Stimulated activated CD4-positive, alpha-beta T cell treated with anti-CD3 and anti-CD28 coated beads, Interleukin-2, amount 100 ng/mL, for 24 hours (primary cell): ENCODE results near the gene CRIM1.

ENCODE experiments used
- DNase-seq, 2 donors: peaks; one replicate each; pipeline ENCODE4 v3.0.0-alpha.2; 2020

Gene CRIM1

GRCh38 chr2:36462311-36462935, 106.8 kb downstream of the CRIM1 start:
- no peak for DNase-seq

DNA sequence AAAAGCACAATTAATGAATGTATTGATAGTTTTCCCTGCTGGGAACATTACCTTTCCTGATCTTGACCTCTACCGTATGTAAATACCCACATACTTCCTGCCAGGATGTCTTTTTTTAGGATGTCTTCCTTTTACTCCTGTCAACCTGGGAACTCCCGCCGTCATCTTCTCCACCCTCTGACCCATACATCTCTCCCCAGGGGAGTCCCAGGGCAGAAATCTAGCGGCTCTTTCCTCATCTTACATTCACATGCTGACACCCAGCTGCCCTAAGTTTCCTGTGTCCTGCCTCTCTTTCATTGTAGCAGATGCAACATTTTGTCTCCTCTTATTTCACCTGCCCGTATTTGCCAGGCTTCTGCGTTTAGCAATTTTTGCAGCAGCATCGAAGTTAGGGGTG, 107.8 kb downstream of the CRIM1 start:
- no peak for DNase-seq

GRCh38 chr2:36464006-36464721, 108.6 kb downstream of the CRIM1 start:
- no peak for DNase-seq

DNA sequence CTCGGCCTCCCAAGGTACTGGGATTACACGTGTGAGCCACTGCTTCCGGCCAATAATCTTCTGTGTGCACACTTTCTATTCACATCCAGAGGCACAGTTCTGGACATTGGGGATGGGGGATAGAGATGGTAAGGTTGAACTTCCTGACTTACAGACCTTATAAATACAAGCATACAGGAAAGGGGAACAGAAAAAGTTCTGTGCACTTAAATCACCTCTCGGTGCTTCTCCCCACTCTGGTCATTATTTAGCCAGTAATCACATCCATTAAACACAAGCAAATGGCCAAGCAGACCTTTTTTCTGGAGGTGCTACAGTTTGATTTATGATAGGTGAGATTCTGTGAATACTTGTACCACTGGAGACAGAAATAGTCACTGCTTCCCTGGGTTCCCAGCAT, 110.6 kb downstream of the CRIM1 start:
- no peak for DNase-seq

DNA sequence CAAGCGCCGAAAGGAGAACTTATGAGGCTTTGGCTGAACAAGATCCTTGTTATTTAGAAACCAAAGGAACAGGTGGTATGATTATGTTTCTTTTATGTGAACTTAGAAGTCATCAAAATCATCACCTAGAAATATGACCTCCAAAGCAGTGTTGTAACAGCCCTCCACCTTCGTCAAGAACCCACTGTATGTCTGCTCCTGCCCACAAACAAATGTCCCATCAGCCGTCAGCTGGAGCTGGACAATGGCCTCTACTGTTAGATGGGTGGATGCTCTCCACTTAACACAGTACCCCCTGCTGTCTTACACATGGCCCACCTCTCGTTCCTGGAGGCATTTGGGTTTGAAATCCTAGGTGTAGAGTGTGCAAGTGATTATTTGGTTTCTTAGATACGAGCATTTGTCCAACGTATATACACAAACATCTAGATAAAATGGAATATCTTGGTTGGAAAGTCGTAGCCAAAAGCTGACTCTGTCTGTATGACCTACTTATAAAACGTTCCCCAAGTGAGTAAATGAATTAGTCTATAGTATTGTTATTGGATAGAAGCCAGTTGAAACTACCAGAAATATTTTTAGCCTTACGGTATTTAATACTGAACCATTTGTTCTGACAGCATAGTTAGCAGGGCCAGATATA, 113.0 kb downstream of the CRIM1 start:
- DNase-seq: no peak

DNA sequence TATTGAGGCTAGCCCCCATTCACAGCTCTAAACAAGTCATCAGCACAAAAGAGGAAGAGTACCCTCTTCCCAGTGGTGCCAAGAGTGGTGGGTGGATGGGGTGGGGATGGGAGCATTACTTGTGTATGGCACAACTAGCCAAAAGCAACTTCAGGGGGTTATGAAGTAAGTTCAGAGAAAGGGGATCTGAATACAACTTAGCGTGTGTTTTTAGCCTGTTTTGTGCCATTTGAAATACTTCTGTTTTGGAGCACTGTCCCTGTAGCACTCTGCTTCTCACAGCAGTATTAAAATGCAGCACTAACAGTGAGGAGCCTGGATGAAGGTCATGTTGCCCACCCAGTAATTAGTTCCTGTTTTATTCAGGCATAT, 113.5 kb downstream of the CRIM1 start:
- DNase-seq: no peak

GRCh38 chr2:36469710-36470109, 114.1 kb downstream of the CRIM1 start:
- no peak for DNase-seq

DNA sequence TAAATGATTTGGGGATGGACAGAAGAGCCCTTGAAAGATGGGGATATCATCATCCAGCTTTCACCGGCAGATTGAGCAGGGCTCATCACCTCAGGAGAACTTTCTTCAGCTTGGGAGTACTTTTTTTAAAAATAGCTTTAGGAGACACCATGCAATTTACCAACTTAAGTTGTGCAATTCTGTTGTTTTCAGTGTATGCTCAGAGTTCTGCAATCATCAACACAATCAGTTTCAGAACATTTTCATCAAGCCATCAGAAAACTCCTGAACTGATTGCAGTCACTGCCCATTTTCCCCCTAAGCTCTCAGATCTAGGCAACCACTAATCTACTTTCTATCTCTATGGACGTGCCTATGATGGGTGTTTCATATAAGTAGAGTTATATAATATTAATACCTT, 117.7 kb downstream of the CRIM1 start:
- no peak for DNase-seq

DNA sequence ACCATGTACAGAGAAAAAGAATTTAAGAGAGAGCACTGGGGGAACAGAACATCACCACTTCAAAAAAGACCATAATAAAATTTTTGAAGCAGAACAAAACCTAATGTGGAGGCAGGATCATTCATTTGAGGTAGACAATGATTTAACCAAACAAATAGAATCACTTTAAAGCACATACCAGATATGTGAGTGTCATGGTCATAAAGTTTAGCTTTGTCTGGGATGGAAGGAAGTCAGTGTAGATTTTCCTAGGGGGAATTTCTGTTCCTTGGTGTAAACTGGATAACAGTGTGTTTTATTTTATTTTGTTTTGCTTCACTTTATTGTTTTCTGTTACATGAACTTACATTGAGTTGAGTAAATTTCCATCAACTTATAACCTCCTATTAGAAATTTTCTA, 120.8 kb downstream of the CRIM1 start:
- no peak for DNase-seq

- no peak for DNase-seq
Measured at GRCh38 chr2:36477315-36477714, 121.7 kb downstream of the CRIM1 start.

- DNase-seq: no peak
Measured at GRCh38 chr2:36477746-36478145, 122.2 kb downstream of the CRIM1 start.

DNA sequence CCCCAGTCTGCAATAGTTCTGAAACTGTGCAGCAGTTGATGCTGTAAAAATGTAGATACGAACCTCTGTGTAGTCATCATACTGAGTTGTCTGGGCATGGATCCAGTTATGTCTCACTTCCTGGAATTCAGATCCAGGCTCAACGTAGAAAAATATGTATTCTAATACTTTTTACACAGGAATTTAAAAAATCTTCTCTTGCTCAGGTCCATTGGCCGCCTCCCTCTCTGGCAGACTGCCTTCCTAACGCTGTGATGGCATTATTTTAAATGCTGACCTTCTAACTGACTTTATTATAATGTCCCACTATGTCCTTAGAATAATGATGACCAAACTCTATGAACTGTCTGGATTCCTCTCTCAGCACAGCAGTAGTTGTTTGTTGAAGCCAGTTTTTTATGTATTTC, 122.8 kb downstream of the CRIM1 start:
- DNase-seq: no peak

- DNase-seq: no peak
Measured at GRCh38 chr2:36478999-36479398, 123.4 kb downstream of the CRIM1 start.

GRCh38 chr2:36479406-36479805, 123.8 kb downstream of the CRIM1 start:
- DNase-seq: no peak

GRCh38 chr2:36480028-36480427, 124.5 kb downstream of the CRIM1 start:
- DNase-seq: no peak

DNA sequence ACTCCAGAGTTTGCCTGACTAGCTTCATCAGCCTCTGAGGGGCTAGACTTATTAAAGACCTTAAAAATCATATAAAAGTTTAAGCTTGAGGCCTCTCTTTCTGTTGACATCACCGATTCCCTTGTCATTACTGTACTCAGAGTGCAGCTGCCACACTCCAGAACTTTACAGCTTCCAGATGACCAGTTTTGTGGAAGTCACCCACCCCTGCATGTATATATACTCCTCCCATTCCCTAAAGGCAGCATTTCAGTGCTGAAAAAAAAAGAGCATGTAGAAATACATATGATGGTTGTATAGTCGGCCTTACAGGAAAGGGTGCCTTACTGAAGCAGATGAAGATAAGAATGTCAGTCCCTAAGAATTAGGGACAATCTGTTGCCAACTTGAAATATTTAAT, 125.1 kb downstream of the CRIM1 start:
- DNase-seq: no peak

- no peak for DNase-seq
Measured at GRCh38 chr2:36481709-36482108, 126.1 kb downstream of the CRIM1 start.

- no peak for DNase-seq
Measured at GRCh38 chr2:36482576-36483214, 127.1 kb downstream of the CRIM1 start.

- no peak for DNase-seq
Measured at GRCh38 chr2:36483290-36483689, 127.7 kb downstream of the CRIM1 start.

- DNase-seq: no peak
Measured at GRCh38 chr2:36484454-36484853, 128.9 kb downstream of the CRIM1 start.

- DNase-seq: no peak
Measured at GRCh38 chr2:36485521-36485920, 129.9 kb downstream of the CRIM1 start.

DNA sequence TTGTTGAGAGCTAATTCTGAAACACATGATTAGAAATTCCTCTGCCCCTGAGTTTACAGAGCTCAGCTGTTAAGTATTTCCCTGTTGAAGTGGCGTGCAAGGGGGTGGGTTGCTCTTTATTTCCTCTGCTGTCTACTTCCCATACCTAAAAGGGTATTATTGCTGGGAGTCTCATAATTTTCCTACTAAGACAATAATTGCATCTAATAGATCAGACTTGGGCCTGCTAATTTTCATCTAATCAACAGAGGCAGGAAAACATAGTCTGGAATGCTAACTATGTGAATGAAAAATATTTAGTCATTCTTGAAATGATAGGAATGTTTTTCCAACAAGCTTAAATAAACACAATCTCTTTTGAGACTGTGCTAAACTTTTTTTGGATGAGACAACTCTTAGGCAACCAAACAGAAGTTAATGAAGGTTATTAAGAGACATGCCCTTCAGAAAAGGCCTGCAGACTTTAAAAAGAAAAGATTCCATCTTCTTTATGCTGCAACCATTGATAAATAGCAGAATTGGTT, 131.0 kb downstream of the CRIM1 start:
- DNase-seq: no peak

GRCh38 chr2:36487947-36488346, 132.4 kb downstream of the CRIM1 start:
- DNase-seq: no peak

GRCh38 chr2:36489281-36489680, 133.7 kb downstream of the CRIM1 start:
- DNase-seq: no peak
